ENCODE data around the gene C1GALT1. TPM values are rescaled to one million over a fixed set of nuclear protein-coding genes. Genes with fewer than 3 reads are reported as not detected.
A peak's percentile ranks its signal among the peaks of the same experiment; 100 is the strongest.

Gene C1GALT1
- total RNA-seq, 1 experiment from 2014 or later = 106 TPM

DNA sequence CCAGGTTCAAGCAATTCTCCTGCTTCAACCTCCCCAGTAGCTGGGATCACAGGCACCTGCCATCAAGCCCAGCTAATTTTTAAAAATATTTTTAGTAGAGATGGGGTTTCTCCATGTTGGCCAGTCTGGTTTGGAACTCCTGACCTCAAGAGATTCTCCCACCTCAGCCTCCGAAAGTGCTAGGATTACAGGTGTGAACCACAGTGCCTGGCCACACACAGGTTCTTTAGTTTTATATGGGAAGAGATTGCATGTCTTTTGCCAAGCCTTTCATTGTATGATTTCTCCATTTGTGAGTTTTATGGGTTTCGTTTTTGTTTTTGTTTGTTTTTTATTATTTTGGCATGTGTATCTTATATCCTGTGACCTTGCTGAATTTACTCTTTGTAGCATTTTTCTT, 40.9 kb downstream of the C1GALT1 start (continued):
- no peak for TF ChIP-seq NR1H2 (CRISPR knock-in tag; IDR thresholded peaks at IDR 0.05)
- no peak for TF ChIP-seq CBFB (CRISPR knock-in tag; IDR thresholded peaks at IDR 0.05; ENCODE audit: low read depth)
- TF ChIP-seq, protein P1, sequence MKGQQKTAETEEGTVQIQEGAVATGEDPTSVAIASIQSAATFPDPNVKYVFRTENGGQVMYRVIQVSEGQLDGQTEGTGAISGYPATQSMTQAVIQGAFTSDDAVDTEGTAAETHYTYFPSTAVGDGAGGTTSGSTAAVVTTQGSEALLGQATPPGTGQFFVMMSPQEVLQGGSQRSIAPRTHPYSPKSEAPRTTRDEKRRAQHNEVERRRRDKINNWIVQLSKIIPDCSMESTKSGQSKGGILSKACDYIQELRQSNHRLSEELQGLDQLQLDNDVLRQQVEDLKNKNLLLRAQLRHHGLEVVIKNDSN (CRISPR knock-in tag; IDR thresholded peaks at IDR 0.05) = no peak
- TF ChIP-seq, protein P2, sequence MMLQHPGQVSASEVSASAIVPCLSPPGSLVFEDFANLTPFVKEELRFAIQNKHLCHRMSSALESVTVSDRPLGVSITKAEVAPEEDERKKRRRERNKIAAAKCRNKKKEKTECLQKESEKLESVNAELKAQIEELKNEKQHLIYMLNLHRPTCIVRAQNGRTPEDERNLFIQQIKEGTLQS (CRISPR knock-in tag; conservative IDR thresholded peaks at IDR 0.05) = no peak
- TF ChIP-seq, protein P3, sequence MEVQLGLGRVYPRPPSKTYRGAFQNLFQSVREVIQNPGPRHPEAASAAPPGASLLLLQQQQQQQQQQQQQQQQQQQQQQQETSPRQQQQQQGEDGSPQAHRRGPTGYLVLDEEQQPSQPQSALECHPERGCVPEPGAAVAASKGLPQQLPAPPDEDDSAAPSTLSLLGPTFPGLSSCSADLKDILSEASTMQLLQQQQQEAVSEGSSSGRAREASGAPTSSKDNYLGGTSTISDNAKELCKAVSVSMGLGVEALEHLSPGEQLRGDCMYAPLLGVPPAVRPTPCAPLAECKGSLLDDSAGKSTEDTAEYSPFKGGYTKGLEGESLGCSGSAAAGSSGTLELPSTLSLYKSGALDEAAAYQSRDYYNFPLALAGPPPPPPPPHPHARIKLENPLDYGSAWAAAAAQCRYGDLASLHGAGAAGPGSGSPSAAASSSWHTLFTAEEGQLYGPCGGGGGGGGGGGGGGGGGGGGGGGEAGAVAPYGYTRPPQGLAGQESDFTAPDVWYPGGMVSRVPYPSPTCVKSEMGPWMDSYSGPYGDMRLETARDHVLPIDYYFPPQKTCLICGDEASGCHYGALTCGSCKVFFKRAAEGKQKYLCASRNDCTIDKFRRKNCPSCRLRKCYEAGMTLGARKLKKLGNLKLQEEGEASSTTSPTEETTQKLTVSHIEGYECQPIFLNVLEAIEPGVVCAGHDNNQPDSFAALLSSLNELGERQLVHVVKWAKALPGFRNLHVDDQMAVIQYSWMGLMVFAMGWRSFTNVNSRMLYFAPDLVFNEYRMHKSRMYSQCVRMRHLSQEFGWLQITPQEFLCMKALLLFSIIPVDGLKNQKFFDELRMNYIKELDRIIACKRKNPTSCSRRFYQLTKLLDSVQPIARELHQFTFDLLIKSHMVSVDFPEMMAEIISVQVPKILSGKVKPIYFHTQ (CRISPR knock-in tag; IDR thresholded peaks at IDR 0.05) = no peak

DNA sequence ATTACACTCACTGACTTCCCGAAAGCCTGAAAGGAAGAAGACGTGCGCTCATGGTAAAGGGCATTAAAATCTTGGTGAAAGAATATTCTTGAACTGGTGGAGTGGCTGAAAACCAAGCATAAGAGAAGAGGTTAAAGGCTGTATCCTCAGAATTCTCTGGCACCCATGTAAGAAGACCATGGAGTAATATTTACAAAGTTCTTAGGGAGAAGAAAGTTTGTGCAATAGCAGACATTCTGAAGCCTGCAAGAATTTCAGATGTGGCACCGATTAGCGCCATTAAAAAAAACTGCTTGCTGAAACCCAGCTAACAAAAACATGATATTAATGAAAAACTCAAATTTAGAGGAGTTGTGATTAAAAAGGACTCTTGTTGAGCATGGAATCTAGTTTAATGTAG, 44.1 kb downstream of the C1GALT1 start:
- DNase-seq (ENCODE audit: low spot score) (no peak), ATAC-seq (no peak)
- POLR2A ChIA-PET = no interaction called here
- no peaks in the 10 kb centered on the region for H3K27me3 Mint-ChIP-seq (ENCODE audit: low read depth)
- TF ChIP-seq EMX1 (CRISPR knock-in tag; IDR thresholded peaks at IDR 0.05) = no peak
- TF ChIP-seq, protein P4, sequence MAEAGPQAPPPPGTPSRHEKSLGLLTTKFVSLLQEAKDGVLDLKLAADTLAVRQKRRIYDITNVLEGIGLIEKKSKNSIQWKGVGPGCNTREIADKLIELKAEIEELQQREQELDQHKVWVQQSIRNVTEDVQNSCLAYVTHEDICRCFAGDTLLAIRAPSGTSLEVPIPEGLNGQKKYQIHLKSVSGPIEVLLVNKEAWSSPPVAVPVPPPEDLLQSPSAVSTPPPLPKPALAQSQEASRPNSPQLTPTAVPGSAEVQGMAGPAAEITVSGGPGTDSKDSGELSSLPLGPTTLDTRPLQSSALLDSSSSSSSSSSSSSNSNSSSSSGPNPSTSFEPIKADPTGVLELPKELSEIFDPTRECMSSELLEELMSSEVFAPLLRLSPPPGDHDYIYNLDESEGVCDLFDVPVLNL (CRISPR knock-in tag; IDR thresholded peaks at IDR 0.05; ENCODE audit: borderline replicate concordance, low read depth) = no peak
- TF ChIP-seq, protein P5, sequence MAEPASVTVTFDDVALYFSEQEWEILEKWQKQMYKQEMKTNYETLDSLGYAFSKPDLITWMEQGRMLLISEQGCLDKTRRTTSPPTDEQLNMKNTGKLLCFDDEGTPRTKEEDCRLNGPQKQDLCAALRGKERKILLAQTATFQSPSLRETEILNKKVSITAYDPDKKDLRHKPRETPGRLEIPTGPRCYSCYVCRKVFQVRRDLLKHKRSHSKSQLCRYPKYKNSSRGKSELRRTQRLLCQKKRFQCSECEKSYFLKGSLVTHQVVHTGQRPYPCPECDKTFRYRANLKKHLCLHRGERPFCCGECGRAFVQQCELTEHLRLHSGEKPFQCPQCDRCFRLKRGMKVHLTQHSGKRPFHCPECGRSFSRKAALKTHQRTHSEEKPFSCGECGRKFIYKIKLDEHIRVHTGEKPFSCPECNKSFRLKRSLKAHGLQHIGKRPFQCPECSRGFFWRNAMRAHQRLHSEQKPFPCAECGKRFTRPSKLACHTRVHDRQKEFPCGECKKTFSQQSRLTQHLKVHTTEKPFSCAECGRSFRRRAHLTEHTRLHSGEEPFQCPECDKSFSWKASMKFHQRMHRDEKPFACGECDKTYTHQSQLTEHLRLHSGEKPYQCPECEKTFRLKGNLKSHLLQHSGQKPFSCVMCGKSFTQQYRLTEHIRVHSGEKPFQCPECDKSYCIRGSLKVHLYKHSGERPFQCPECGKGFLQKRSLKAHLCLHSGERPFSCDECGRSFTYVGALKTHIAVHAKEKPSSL (CRISPR knock-in tag; conservative IDR thresholded peaks at IDR 0.05) = no peak
- H3K4me3 Mint-ChIP-seq = no peak overlapping the region
- H3K9me3 Mint-ChIP-seq = peaks cover 24% of the 10 kb centered on the region
- H3K27ac Mint-ChIP-seq = peak overlapping the region; percentile 67; the same call in 1 of the 2 replicates
- CTCF ChIA-PET = no interaction called here
- H3K36me3 Mint-ChIP-seq = peaks cover 33% of the 10 kb centered on the region
- H3K4me1 Mint-ChIP-seq = peaks cover 58% of the 10 kb centered on the region

DNA sequence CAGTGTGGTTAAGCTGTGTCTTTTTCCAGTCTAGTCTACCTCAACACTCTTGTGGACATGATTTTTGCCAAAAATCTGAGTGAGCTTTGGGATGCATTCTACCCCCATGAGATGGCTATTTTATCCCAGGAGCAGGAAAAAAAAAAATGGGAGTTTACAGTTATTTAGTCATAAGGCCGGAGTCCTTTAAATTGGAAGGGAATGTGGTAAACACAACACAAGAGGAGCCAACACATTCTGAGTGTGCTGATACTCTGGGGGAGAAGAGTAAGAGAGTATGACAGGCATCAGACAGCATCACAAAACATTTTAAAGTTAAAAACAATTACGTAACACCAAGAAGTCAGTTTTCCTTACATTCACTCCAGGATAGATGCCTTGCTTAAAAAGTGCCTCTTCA, 46.1 kb downstream of the C1GALT1 start:
- ChIA-PET POLR2A (interaction anchor here (1.1 kb wide), 1 partner anchor 46 kb away, joined by 3 read pairs; the partner anchor contains the start of gene C1GALT1), CTCF (interaction anchor here (1.4 kb wide), 1 partner anchor 47 kb away, joined by 4 read pairs; the partner anchor contains the start of gene C1GALT1)
- no peak for DNase-seq (ENCODE audit: low spot score)
- Mint-ChIP-seq H3K27ac (peak overlapping the region; percentile 84), H3K9me3 (peaks cover 27% of the 10 kb centered on the region), H3K4me1 (peaks cover 64% of the 10 kb centered on the region), H3K36me3 (peaks cover 37% of the 10 kb centered on the region), H3K27me3 (ENCODE audit: low read depth) (no peaks in the 10 kb centered on the region), H3K4me3 (no peak overlapping the region)
- ATAC-seq = no peak
- TF ChIP-seq, protein P6, sequence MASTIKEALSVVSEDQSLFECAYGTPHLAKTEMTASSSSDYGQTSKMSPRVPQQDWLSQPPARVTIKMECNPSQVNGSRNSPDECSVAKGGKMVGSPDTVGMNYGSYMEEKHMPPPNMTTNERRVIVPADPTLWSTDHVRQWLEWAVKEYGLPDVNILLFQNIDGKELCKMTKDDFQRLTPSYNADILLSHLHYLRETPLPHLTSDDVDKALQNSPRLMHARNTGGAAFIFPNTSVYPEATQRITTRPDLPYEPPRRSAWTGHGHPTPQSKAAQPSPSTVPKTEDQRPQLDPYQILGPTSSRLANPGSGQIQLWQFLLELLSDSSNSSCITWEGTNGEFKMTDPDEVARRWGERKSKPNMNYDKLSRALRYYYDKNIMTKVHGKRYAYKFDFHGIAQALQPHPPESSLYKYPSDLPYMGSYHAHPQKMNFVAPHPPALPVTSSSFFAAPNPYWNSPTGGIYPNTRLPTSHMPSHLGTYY (CRISPR knock-in tag; IDR thresholded peaks at IDR 0.05) = no peak
- TF ChIP-seq, protein P1 (CRISPR knock-in tag; IDR thresholded peaks at IDR 0.05) = no peak
- TF ChIP-seq, protein P7, sequence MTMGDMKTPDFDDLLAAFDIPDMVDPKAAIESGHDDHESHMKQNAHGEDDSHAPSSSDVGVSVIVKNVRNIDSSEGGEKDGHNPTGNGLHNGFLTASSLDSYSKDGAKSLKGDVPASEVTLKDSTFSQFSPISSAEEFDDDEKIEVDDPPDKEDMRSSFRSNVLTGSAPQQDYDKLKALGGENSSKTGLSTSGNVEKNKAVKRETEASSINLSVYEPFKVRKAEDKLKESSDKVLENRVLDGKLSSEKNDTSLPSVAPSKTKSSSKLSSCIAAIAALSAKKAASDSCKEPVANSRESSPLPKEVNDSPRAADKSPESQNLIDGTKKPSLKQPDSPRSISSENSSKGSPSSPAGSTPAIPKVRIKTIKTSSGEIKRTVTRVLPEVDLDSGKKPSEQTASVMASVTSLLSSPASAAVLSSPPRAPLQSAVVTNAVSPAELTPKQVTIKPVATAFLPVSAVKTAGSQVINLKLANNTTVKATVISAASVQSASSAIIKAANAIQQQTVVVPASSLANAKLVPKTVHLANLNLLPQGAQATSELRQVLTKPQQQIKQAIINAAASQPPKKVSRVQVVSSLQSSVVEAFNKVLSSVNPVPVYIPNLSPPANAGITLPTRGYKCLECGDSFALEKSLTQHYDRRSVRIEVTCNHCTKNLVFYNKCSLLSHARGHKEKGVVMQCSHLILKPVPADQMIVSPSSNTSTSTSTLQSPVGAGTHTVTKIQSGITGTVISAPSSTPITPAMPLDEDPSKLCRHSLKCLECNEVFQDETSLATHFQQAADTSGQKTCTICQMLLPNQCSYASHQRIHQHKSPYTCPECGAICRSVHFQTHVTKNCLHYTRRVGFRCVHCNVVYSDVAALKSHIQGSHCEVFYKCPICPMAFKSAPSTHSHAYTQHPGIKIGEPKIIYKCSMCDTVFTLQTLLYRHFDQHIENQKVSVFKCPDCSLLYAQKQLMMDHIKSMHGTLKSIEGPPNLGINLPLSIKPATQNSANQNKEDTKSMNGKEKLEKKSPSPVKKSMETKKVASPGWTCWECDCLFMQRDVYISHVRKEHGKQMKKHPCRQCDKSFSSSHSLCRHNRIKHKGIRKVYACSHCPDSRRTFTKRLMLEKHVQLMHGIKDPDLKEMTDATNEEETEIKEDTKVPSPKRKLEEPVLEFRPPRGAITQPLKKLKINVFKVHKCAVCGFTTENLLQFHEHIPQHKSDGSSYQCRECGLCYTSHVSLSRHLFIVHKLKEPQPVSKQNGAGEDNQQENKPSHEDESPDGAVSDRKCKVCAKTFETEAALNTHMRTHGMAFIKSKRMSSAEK (CRISPR knock-in tag; IDR thresholded peaks at IDR 0.05; ENCODE audit: borderline replicate concordance) = no peak
- TF ChIP-seq ELF4 (CRISPR knock-in tag; IDR thresholded peaks at IDR 0.05; ENCODE audit: low read depth) (no peak), ZNF671 (CRISPR knock-in tag; IDR thresholded peaks at IDR 0.05) (no peak), ZNF317 (CRISPR knock-in tag; IDR thresholded peaks at IDR 0.05; ENCODE audit: borderline replicate concordance, low read depth) (no peak)
- TF ChIP-seq, protein P5 (CRISPR knock-in tag; conservative IDR thresholded peaks at IDR 0.05) = no peak
- TF ChIP-seq, protein P8, sequence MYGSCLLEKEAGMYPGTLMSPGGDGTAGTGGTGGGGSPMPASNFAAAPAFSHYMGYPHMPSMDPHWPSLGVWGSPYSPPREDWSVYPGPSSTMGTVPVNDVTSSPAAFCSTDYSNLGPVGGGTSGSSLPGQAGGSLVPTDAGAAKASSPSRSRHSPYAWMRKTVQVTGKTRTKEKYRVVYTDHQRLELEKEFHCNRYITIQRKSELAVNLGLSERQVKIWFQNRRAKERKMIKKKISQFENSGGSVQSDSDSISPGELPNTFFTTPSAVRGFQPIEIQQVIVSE (CRISPR knock-in tag; IDR thresholded peaks at IDR 0.05; ENCODE audit: borderline replicate concordance) = no peak

Measured in WTC11 (cell line).